ENCODE results near the gene SAG.

The SAG gene

GRCh38 chr2:233381638-233381995, 74.0 kb downstream of the SAG start:
- H3K36me3 ChIP-seq, result no peaks in the 10 kb centered on the region
- H3K4me1 ChIP-seq, result peaks cover 18% of the 10 kb centered on the region
- no peak overlapping the region for H3K4me3 ChIP-seq (ENCODE audit: low read depth, low read length)
- DNase-seq, result no peak
- TF ChIP-seq CTCF (IDR thresholded peaks at IDR 0.05; ENCODE audit: low read depth, low read length), result no peak
- H3K27me3 ChIP-seq, result no peaks in the 10 kb centered on the region
- H3K9me3 ChIP-seq, result no peaks in the 10 kb centered on the region

GRCh38 chr2:233384015-233384414, 76.4 kb downstream of the SAG start:
- peak; percentile 53 for TF ChIP-seq CTCF (IDR thresholded peaks at IDR 0.05; ENCODE audit: low read depth, low read length)

GRCh38 chr2:233384811-233385488, 77.3 kb downstream of the SAG start:
- H3K4me3 ChIP-seq (ENCODE audit: low read depth, low read length), result no peak overlapping the region
- no peak for DNase-seq

More at GRCh38 chr2:233384015-233384414, 76.4 kb downstream of the SAG start:
- Histone ChIP-seq H3K4me1 (peaks cover 34% of the 10 kb centered on the region), H3K4me3 (ENCODE audit: low read depth, low read length) (no peak overlapping the region), H3K27me3 (no peaks in the 10 kb centered on the region), H3K36me3 (no peaks in the 10 kb centered on the region; the same call in 1 of the 2 replicates), H3K9me3 (no peaks in the 10 kb centered on the region)
- peak; percentile 45 for DNase-seq

GRCh38 chr2:233385489-233386044, 78.0 kb downstream of the SAG start:
- Histone ChIP-seq H3K9me3 (no peaks in the 10 kb centered on the region), H3K4me1 (peaks cover 31% of the 10 kb centered on the region), H3K4me3 (ENCODE audit: low read depth, low read length) (no peak overlapping the region), H3K36me3 (peaks cover 8% of the 10 kb centered on the region), H3K27me3 (no peaks in the 10 kb centered on the region)
- no peak for TF ChIP-seq CTCF (IDR thresholded peaks at IDR 0.05; ENCODE audit: low read depth, low read length)
- DNase-seq, result no peak

More at GRCh38 chr2:233384811-233385488, 77.3 kb downstream of the SAG start:
- Histone ChIP-seq H3K36me3 (peaks cover 4% of the 10 kb centered on the region), H3K4me1 (peaks cover 34% of the 10 kb centered on the region), H3K27me3 (no peaks in the 10 kb centered on the region), H3K9me3 (no peaks in the 10 kb centered on the region)
- no peak for TF ChIP-seq CTCF (IDR thresholded peaks at IDR 0.05; ENCODE audit: low read depth, low read length)

- TF ChIP-seq CTCF (IDR thresholded peaks at IDR 0.05; ENCODE audit: low read depth, low read length), result no peak
- no peak for DNase-seq
- Histone ChIP-seq H3K36me3 (peaks cover 8% of the 10 kb centered on the region), H3K4me3 (ENCODE audit: low read depth, low read length) (no peak overlapping the region), H3K9me3 (no peaks in the 10 kb centered on the region), H3K4me1 (peaks cover 31% of the 10 kb centered on the region), H3K27me3 (no peaks in the 10 kb centered on the region)
Observed at GRCh38 chr2:233386382-233387041, 78.9 kb downstream of the SAG start.

GRCh38 chr2:233387225-233387624, 79.6 kb downstream of the SAG start:
- peaks cover 12% of the 10 kb centered on the region for H3K36me3 ChIP-seq
- TF ChIP-seq CTCF (IDR thresholded peaks at IDR 0.05; ENCODE audit: low read depth, low read length), result no peak
- no peak for DNase-seq
- no peaks in the 10 kb centered on the region for H3K9me3 ChIP-seq
- H3K4me3 ChIP-seq (ENCODE audit: low read depth, low read length), result no peak overlapping the region
- H3K27me3 ChIP-seq, result no peaks in the 10 kb centered on the region
- peaks cover 31% of the 10 kb centered on the region for H3K4me1 ChIP-seq
